Endothelial cell of umbilical vein (primary cell): Measurements from ENCODE around the gene MED8.

Experiments used
- POLR2A ChIP-seq: IDR thresholded peaks from 2 replicates; pipeline ENCODE4 v1.6.1; 2012; ENCODE audit warnings: low read depth, mild to moderate bottlenecking, control low read depth, low read length
- POLR2AphosphoS5 ChIP-seq: IDR thresholded peaks from 2 replicates; pipeline ENCODE4 v1.6.1; 2012; ENCODE audit warnings: low read depth, mild to moderate bottlenecking, control low read depth, low read length, moderate library complexity; ENCODE audit not compliant: insufficient read depth
- TF ChIP-seq, protein P1 (sequence below), 2 donors: IDR thresholded peaks; 1 replicate in 1 of 2; 2 replicates in 1 of 2; pipeline ENCODE4 v1.5.1; 2011; ENCODE audit warnings: low read length in 2 of 2, mild to moderate bottlenecking in 2 of 2, moderate library complexity in 2 of 2, control low read depth in 1 of 2, inconsistent platforms in 1 of 2, low read depth in 1 of 2; ENCODE audit not compliant: insufficient read depth in 1 of 2; ENCODE audit errors: extremely low read depth in 1 of 2

DNA sequence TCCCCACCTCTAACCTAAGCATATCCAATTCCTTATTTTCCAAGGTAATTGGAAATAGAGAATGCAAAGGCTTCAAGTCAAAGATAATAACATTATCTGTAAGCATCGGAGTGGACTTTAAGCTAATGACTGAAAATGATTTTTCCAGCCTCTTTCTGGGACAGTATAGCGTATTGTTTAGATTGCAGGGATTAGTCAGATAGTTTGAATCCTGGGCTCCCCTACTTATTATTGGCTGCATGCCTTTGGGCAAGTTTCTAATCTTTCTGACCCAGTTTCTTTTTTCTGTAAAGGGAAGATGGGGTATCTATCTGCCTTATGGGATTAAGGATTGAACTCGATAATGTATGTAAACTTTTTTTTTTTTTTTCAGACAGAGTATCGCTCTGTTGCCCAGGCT lies 32.3 kb downstream of the MED8 start:
- TF ChIP-seq, protein P1, sequence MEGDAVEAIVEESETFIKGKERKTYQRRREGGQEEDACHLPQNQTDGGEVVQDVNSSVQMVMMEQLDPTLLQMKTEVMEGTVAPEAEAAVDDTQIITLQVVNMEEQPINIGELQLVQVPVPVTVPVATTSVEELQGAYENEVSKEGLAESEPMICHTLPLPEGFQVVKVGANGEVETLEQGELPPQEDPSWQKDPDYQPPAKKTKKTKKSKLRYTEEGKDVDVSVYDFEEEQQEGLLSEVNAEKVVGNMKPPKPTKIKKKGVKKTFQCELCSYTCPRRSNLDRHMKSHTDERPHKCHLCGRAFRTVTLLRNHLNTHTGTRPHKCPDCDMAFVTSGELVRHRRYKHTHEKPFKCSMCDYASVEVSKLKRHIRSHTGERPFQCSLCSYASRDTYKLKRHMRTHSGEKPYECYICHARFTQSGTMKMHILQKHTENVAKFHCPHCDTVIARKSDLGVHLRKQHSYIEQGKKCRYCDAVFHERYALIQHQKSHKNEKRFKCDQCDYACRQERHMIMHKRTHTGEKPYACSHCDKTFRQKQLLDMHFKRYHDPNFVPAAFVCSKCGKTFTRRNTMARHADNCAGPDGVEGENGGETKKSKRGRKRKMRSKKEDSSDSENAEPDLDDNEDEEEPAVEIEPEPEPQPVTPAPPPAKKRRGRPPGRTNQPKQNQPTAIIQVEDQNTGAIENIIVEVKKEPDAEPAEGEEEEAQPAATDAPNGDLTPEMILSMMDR (IDR thresholded peaks at IDR 0.05; ENCODE audit: extremely low read depth in 1 of 2, insufficient read depth in 1 of 2, low read depth in 1 of 2, low read length in 2 of 2) = no peak
- no peak for TF ChIP-seq POLR2AphosphoS5
- TF ChIP-seq POLR2A = no peak
